Measurements from ENCODE around the gene PCSK4.

DNA sequence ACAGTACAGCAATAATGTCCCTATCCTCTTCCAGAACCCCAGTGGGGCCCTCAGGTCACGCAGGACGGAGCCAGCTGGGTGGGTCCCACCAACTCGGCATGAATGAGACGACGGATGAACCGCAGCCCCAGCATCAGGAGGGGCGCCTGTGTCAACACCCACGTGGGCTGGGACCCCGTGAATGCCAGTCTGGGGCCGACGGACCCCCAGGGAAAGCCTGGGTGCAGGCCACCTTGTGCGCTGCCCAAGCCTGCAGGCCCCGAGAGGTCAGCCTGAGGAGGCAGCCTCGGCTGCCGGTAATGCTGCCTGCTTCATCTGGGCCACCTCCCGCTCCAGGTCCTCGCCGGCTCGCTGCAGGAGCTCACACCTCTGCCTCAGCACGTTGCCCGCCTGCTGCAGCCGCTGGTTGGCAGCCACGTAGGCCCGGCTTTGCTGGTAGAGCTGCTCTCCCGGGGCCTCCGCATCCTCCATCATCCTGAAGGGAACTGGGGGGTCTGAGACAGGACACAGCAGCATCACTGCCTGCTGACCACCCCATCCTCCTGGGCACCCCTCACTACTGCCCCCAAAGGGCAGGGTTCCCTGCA lies 15.3 kb downstream of the PCSK4 start:
- TF ChIP-seq CTCF (IDR thresholded peaks at IDR 0.05) (no peak), POLR2A (IDR thresholded peaks at IDR 0.05) (no peak)
